ENCODE results near the gene S100A6.
"Not testable (repeated sequence)": the region's sequence is repeated elsewhere in the genome, so short reads cannot be mapped to it uniquely, and the experiment has no call there.

Gene S100A6

GRCh38 chr1:153535242-153536011, at the start of gene S100A6:
Gene S100A6 (minus strand): TSS chr1:153535991. CDS start chr1:153535339, 652 bp downstream.
- DNase-seq (ENCODE audit: low read depth) = no peak

- DNase-seq (ENCODE audit: low read depth) = no peak
These were observed 49.2 kb upstream of the S100A6 start for GRCh38 chr1:153585006-153585405.

DNA sequence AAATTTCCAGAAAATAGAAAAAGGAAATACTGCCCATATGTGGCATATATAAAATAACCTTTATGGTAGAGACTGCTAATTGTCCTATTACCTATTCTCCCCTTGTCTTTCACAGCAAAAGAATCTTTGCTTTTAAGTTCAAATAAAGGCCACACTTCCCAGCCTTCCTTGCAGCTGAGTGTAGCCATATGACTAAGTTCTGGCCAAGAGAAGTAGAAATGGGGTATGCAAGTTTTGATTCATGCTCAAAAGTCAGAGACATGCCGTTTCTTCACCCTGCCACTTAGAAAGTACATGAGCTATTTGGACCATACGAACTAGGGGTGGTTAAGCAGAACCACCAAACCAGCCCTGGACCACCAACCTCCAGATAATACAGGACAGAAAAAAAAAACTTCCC, 48.2 kb upstream of the S100A6 start:
- no peak for DNase-seq (ENCODE audit: low read depth)

DNA sequence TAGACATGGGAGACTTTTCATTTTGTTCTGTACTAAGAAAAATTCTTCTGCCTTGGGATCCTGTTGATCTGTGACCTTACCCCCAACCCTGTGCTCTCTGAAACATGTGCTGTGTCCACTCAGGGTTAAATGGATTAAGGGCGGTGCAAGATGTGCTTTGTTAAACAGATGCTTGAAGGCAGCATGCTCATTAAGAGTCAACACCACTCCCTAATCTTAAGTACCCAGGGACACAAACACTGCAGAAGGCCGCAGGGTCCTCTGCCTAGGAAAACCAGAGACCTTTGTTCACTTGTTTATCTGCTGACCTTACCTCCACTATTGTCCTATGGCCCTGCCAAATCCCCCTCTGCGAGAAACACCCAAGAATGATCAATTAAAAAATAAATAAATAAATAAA, 47.7 kb upstream of the S100A6 start:
- DNase-seq (ENCODE audit: low read depth) = not testable (repeated sequence)

GRCh38 chr1:153582836-153583235, 47.0 kb upstream of the S100A6 start:
- DNase-seq (ENCODE audit: low read depth) = not testable (repeated sequence)

- no peak for DNase-seq (ENCODE audit: low read depth)
These were observed 43.1 kb upstream of the S100A6 start for GRCh38 chr1:153578936-153579335.

GRCh38 chr1:153578490-153578889, 42.7 kb upstream of the S100A6 start:
- no peak for DNase-seq (ENCODE audit: low read depth)

- no peak for DNase-seq (ENCODE audit: low read depth)
These were observed 41.8 kb upstream of the S100A6 start for GRCh38 chr1:153577624-153578051.

DNA sequence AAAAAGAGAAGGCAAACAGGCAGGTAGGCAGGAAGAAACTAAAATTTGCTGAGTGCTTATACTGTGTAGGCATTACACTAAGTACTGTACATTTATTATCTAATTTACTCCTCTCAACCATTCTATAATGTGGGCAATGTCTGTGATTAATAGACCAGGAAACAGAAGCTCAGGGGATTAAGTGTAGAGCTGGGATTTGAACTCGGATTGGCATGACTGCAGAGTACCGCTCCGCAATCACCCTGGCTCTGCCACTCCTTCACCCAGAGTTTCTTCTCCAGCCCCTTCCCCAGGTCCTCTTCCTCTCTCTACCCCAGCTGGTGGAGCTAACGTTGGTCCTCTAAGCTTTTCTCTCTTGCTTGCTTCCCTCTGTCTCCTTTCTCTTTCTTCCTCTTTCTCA, 41.3 kb upstream of the S100A6 start:
- no peak for DNase-seq (ENCODE audit: low read depth)

GRCh38 chr1:153575497-153575896, 39.7 kb upstream of the S100A6 start:
- not testable (repeated sequence) for DNase-seq (ENCODE audit: low read depth)

DNA sequence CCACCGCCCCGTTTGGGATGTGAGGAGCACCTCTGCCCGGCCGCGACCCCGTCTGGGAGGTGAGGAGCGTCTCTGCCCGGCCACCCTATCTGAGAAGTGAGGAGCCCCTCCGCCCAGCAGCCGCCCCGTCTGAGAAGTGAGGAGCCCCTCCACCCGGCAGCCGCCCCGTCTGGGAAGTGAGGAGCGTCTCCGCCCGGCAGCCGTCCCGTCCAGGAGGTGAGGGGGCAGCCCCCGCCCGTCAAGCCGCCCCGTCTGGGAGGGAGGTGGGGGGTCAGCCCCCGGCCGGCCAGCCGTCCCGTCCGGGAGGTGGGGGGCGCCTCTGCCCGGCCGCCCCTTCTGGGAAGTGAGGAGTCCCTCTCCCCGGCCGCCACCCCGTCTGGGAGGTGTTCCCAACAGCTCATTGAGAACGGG, 39.3 kb upstream of the S100A6 start:
- not testable (repeated sequence) for DNase-seq (ENCODE audit: low read depth)

DNA sequence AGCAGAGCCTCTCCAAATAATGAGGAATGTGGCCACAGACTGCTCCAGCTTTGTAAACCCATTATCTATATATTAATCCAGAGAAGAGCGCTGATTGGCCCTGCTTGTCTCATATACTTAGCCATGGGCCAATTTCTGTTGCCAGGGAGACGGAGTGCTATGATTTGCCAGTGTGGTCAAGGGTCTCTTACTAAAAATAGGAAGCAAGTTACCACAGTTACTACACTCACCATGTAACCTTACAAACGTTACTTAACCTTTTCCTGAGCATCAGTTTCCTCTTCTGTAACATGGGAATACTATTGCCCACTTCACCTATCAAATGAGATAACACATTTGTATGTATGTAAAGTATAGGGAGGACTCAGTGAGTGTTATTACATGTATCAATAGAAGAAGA, 37.6 kb upstream of the S100A6 start:
- DNase-seq (ENCODE audit: low read depth) = no peak

GRCh38 chr1:153572569-153573015, 36.8 kb upstream of the S100A6 start:
- DNase-seq (ENCODE audit: low read depth) = no peak

GRCh38 chr1:153571706-153572105, 35.9 kb upstream of the S100A6 start:
- no peak for DNase-seq (ENCODE audit: low read depth)

DNA sequence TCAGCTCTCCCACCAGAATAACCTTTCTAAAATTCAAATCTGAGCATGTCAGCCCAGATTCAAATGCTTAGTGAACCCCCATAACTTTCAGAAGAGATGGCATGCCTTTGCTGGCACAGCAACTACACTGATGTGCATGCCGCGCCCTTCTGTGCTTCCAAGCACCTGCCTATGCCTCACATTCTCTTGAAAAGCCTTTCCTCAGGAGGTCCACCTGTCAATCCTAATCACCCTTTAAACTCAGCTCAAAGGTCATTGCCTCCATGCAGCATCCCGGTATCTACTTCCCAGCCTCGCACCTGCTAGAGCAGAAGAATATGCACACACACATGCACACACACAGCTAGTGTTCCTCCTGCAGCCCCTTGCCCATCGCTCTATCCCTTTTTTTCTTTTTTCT, 35.1 kb upstream of the S100A6 start:
- no peak for DNase-seq (ENCODE audit: low read depth)

GRCh38 chr1:153569465-153569864, 33.7 kb upstream of the S100A6 start:
- DNase-seq (ENCODE audit: low read depth) = no peak

DNA sequence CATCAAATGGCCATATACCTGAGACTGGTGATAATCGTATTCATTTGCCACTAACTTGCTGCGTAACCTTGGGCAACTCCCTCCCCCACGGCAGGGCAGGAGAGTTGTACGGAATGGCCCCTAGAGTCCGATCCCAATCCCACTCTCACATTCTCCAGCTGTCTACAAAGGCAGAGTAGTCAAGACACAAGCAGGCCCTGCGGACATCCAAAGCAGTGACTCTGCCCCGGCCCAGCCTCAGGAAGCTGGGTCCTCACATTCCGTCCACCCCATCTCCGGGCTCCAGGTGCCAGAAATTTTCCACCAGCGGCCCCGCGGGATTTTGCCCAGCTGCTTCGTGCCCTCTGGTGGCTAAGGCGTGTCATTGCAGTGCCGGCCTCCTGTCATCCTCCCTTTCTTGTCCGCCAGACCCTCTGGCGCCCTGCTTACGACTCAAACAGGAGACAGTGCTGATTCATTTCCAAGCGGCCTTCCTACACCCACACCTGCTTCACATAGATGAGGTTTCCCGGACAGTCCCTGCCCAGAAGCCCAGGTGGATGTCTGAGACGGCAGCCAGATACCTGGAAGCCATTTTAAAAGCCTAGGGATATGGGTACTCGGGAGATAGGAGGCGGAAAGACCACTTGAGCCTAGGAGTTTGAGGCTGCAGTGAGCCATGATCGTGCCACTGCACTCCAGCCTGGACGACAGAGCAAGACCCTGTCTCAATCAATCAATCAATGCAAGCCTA, 32.7 kb upstream of the S100A6 start:
- DNase-seq (ENCODE audit: low read depth) = peak; percentile 75

DNA sequence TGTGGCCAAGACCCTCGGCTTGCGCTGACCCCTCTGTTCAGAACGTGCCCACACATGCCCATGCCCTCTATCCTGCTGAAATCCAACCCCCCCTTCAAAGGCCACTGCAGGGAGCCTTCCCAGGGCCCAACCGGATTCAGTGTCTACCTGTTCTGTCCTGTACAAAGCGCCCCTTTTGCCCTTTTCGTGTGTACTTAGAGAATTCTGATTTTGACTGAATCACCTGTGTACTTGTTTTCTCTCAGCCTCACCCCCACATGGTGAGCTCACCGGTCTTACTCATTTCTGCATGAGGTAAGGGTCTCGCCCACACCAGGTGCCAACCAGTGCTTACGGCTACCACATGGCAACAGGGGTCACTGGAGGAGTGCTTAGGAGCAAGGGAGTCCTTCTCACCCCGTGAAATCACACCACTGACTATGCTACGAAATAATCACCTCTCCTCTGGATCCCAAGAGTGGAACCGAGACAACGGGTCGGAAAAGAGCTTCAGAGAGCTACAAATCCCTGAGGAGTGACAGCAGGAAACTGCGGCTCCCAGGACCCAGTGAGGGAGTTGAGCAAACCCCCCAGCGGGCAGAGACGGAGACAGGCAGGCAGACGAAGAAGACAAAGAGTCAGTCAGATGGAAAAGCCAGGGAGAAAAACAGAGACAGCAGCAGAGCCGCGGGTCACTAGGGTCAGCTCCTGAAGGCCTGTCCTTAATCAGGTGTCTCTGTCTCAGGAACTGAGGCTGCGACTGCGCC, 32.0 kb upstream of the S100A6 start:
- no peak for DNase-seq (ENCODE audit: low read depth)

GRCh38 chr1:153566414-153567371, 30.9 kb upstream of the S100A6 start:
- DNase-seq (ENCODE audit: low read depth) = peak; percentile 76

GRCh38 chr1:153565529-153566374, 30.0 kb upstream of the S100A6 start, which contains the start of gene S100A2:
Gene S100A2 (minus strand): TSS chr1:153565844. CDS start chr1:153563877, 1,967 bp downstream.
- no peak for DNase-seq (ENCODE audit: low read depth)

Data from activated T-cell treated with anti-CD3 and anti-CD28 coated beads for 1 hour (primary cell).